ENCODE measurements around the gene CFAP73. TPM values are rescaled to one million over a fixed set of nuclear protein-coding genes. Genes with fewer than 3 reads are reported as not detected.

Gene CFAP73
- total RNA-seq, 1 donor = not detected

- no peak overlapping the region for H3K4me3 ChIP-seq (ENCODE audit: insufficient read depth, low read length)
- H4K20me1 ChIP-seq (ENCODE audit: insufficient read depth, low read length) = peaks cover 8% of the 10 kb centered on the region
- no peak overlapping the region for H3K4me2 ChIP-seq (ENCODE audit: insufficient read depth, low read length)
- H3K9me3 ChIP-seq (ENCODE audit: low read depth, low read length) = peaks cover 4% of the 10 kb centered on the region
- peak; percentile 98 for DNase-seq (ENCODE audit: insufficient read length, low spot score, missing footprints)
- no peaks in the 10 kb centered on the region for H3K4me1 ChIP-seq (ENCODE audit: insufficient read depth, low read length)
- H3K27me3 ChIP-seq (ENCODE audit: insufficient read depth, low read length) = no peaks in the 10 kb centered on the region
- peaks cover 80% of the 10 kb centered on the region for H3K36me3 ChIP-seq (ENCODE audit: insufficient read depth, low read length)
- peak; percentile 96 for TF ChIP-seq CTCF (IDR thresholded peaks at IDR 0.05; ENCODE audit: extremely low read depth, low read depth, low read length)
- H3K79me2 ChIP-seq (ENCODE audit: insufficient read depth, low read length) = no peaks in the 10 kb centered on the region
- H3K27ac ChIP-seq (ENCODE audit: low read depth, low read length) = no peak overlapping the region
- no peak overlapping the region for H2AFZ ChIP-seq (ENCODE audit: low read length)
These were observed 25.2 kb downstream of the CFAP73 start for GRCh38 chr12:113174461-113175384.

- TF ChIP-seq CTCF (IDR thresholded peaks at IDR 0.05; ENCODE audit: extremely low read depth, low read depth, low read length) = no peak
- DNase-seq (ENCODE audit: insufficient read length, low spot score, missing footprints) = no peak
- peaks cover 37% of the 10 kb centered on the region for H3K79me2 ChIP-seq (ENCODE audit: insufficient read depth, low read length)
- no peak overlapping the region for H2AFZ ChIP-seq (ENCODE audit: low read length)
- peaks cover 4% of the 10 kb centered on the region for H3K9me3 ChIP-seq (ENCODE audit: low read depth, low read length)
- H3K4me1 ChIP-seq (ENCODE audit: insufficient read depth, low read length) = peaks cover under 1% of the 10 kb centered on the region
- no peak overlapping the region for H3K27ac ChIP-seq (ENCODE audit: low read depth, low read length)
- no peaks in the 10 kb centered on the region for H3K27me3 ChIP-seq (ENCODE audit: insufficient read depth, low read length)
- no peak overlapping the region for H3K4me3 ChIP-seq (ENCODE audit: insufficient read depth, low read length)
- H3K4me2 ChIP-seq (ENCODE audit: insufficient read depth, low read length) = no peak overlapping the region
- H4K20me1 ChIP-seq (ENCODE audit: insufficient read depth, low read length) = peaks cover 8% of the 10 kb centered on the region
- peaks cover 56% of the 10 kb centered on the region for H3K36me3 ChIP-seq (ENCODE audit: insufficient read depth, low read length)
These were observed 29.5 kb downstream of the CFAP73 start for GRCh38 chr12:113179023-113179422.

- H3K9me3 ChIP-seq (ENCODE audit: low read depth, low read length) = peaks cover 4% of the 10 kb centered on the region
- H3K36me3 ChIP-seq (ENCODE audit: insufficient read depth, low read length) = peaks cover 50% of the 10 kb centered on the region
- peaks cover 5% of the 10 kb centered on the region for H4K20me1 ChIP-seq (ENCODE audit: insufficient read depth, low read length)
- no peaks in the 10 kb centered on the region for H3K27me3 ChIP-seq (ENCODE audit: insufficient read depth, low read length)
- no peak for DNase-seq (ENCODE audit: insufficient read length, low spot score, missing footprints)
- no peak overlapping the region for H3K4me3 ChIP-seq (ENCODE audit: insufficient read depth, low read length)
- peaks cover 41% of the 10 kb centered on the region for H3K79me2 ChIP-seq (ENCODE audit: insufficient read depth, low read length)
- no peak overlapping the region for H3K4me2 ChIP-seq (ENCODE audit: insufficient read depth, low read length)
- H3K4me1 ChIP-seq (ENCODE audit: insufficient read depth, low read length) = peaks cover 3% of the 10 kb centered on the region
- no peak overlapping the region for H3K27ac ChIP-seq (ENCODE audit: low read depth, low read length)
- no peak for TF ChIP-seq CTCF (IDR thresholded peaks at IDR 0.05; ENCODE audit: extremely low read depth, low read depth, low read length)
- H2AFZ ChIP-seq (ENCODE audit: low read length) = no peak overlapping the region
These were observed 30.8 kb downstream of the CFAP73 start for GRCh38 chr12:113180333-113180732.

GRCh38 chr12:113181975-113182374 is 32.5 kb downstream of the CFAP73 start:
- no peaks in the 10 kb centered on the region for H3K27me3 ChIP-seq (ENCODE audit: insufficient read depth, low read length)
- no peak overlapping the region for H3K4me2 ChIP-seq (ENCODE audit: insufficient read depth, low read length)
- TF ChIP-seq CTCF (IDR thresholded peaks at IDR 0.05; ENCODE audit: extremely low read depth, low read depth, low read length) = no peak
- no peak for DNase-seq (ENCODE audit: insufficient read length, low spot score, missing footprints)
- no peak overlapping the region for H2AFZ ChIP-seq (ENCODE audit: low read length)
- no peak overlapping the region for H3K27ac ChIP-seq (ENCODE audit: low read depth, low read length)
- peaks cover 11% of the 10 kb centered on the region for H3K4me1 ChIP-seq (ENCODE audit: insufficient read depth, low read length)
- H3K79me2 ChIP-seq (ENCODE audit: insufficient read depth, low read length) = peaks cover 55% of the 10 kb centered on the region
- peaks cover 2% of the 10 kb centered on the region for H3K9me3 ChIP-seq (ENCODE audit: low read depth, low read length)
- H4K20me1 ChIP-seq (ENCODE audit: insufficient read depth, low read length) = peaks cover 9% of the 10 kb centered on the region
- peaks cover 48% of the 10 kb centered on the region for H3K36me3 ChIP-seq (ENCODE audit: insufficient read depth, low read length)
- H3K4me3 ChIP-seq (ENCODE audit: insufficient read depth, low read length) = no peak overlapping the region
